ENCODE results near the gene NDNF.

GRCh38 chr4:121030711-121031110, 41.6 kb downstream of the NDNF start:
- TF ChIP-seq POLR2AphosphoS5 (IDR thresholded peaks at IDR 0.05; ENCODE audit: low read depth, low read length) (no peak), POLR2A (IDR thresholded peaks at IDR 0.05; ENCODE audit: low read depth, low read length) (no peak), TAF1 (IDR thresholded peaks at IDR 0.05; ENCODE audit: low read depth, low read length) (no peak), SPI1 (IDR thresholded peaks at IDR 0.05; ENCODE audit: low read depth, low read length) (no peak), PAX5 (IDR thresholded peaks at IDR 0.05; ENCODE audit: insufficient read depth, low read length, severe bottlenecking) (no peak), POU2F2 (IDR thresholded peaks at IDR 0.05; ENCODE audit: low read depth, low read length) (no peak)

All from GM12891 (cell line).